Neural cell (in vitro differentiated cells): Measurements from ENCODE around the gene FAM78B.

Source experiments
- CTCF ChIP-seq: fragments of 450-650 bp; IDR thresholded peaks from 2 replicates; pipeline ENCODE4 v1.5.1; 2014; ENCODE audit warnings: antibody characterized with exemption, mild to moderate bottlenecking, moderate library complexity; ENCODE audit not compliant: poor library complexity, severe bottlenecking
- EZH2 ChIP-seq: fragments of 200-600, 300-800 bp; shearing (Covaris generic), sonication (generic); IDR thresholded peaks from 2 replicates; pipeline ENCODE4 v1.6.1; 2014; ENCODE audit warnings: antibody characterized with exemption, low read length, borderline replicate concordance, mild to moderate bottlenecking; ENCODE audit not compliant: insufficient read depth, poor library complexity, severe bottlenecking
- POLR2AphosphoS5 ChIP-seq: IDR thresholded peaks from 2 replicates; pipeline ENCODE4 v1.6.1; 2012
- RAD21 ChIP-seq: fragments of 450-650 bp; conservative IDR thresholded peaks from 2 replicates; pipeline ENCODE4 v1.6.1; 2014; ENCODE audit warnings: antibody characterized with exemption, mild to moderate bottlenecking, moderate library complexity
- REST ChIP-seq: IDR thresholded peaks from 2 replicates; pipeline ENCODE4 v1.6.1; 2012; ENCODE audit warnings: borderline replicate concordance

DNA sequence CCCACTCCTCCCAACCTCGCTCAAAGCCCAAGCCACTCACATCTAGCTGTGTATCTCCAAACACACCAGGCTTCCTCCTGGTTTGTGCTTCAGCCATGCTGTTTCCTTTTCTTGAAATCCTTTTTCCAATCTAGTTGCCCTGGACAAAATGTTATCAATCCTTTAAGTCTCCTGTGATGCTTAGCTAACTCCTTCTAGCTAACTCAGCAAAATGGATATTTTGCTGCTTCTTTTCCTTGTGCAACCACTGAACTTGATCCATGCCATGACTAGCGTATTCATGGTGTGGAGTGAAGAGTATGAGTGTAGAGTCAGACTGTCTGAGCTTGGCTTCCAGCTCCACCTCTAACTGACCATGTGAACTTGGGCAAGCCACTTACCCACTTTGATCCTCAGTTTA lies 33.9 kb upstream of the FAM78B start:
- TF ChIP-seq CTCF (no peak), REST (no peak), EZH2 (no peak), POLR2AphosphoS5 (no peak), RAD21 (no peak)
